HepG2 (cell line): ENCODE results near the gene BMERB1. TPM values are rescaled to one million over a fixed set of nuclear protein-coding genes. Genes with fewer than 3 reads are reported as not detected.

Source experiments
- ATAC-seq: fragments of 200-7000 bp; cut with Tn5 transposase; 3 replicates; pipeline ENCODE4 v1.9.1; 2020; ENCODE audit warnings: mild to moderate bottlenecking, moderate library complexity
- BruUV-seq: library from RNA; stranded (reverse); fragments of 400-500 nt; replicated peaks from 2 replicates; lab custom pipeline; 2021; lab: Mats Ljungman, UMichigan
- CTCF ChIA-PET: fragments of 300-600 bp; formaldehyde crosslinking; extraction: SDS; loops from one replicate; lab custom pipeline; 2021; ENCODE audit warnings: low total read pairs, inconsistent platforms, low intra/inter-chr PET ratio; lab: Yijun Ruan, JAX
- POLR2A ChIA-PET: fragments of 350-600 bp; sonication (Branson Sonifier 250); formaldehyde crosslinking; loops from one replicate; lab custom pipeline; 2020; ENCODE audit warnings: antibody characterized with exemption, inconsistent platforms; lab: Yijun Ruan, JAX
- DNase-seq: peaks from one replicate; pipeline ENCODE4 v3.0.0-alpha.2; 2015; ENCODE audit warnings: low spot score
- FAIRE-seq: peaks from 3 replicates; lab custom pipeline; 2011; peaks lifted over from hg19 to GRCh38; lab: Jason Lieb, UNC
- H2AFZ ChIP-seq: one replicate; pipeline ENCODE4 v1.6.1; 2011; ENCODE audit warnings: low read length, inconsistent platforms
- H3K27ac ChIP-seq: fragments of 300-600 bp; 3 replicates; pipeline ENCODE4 v1.8.0; 2011; ENCODE audit warnings: mixed run types, mild to moderate bottlenecking, mixed read lengths, low read length, inconsistent platforms; ENCODE audit not compliant: insufficient read depth; ENCODE audit errors: extremely low read length
- H3K27me3 ChIP-seq, 2 experiments: fragments of 200-600 bp in 1 of 2; 2 replicates in 1 of 2; 3 replicates in 1 of 2; pipeline versions ENCODE4 v1.6.0 to v1.8.0; 2011; ENCODE audit warnings: low read length in 2 of 2, mild to moderate bottlenecking in 2 of 2, moderate library complexity in 2 of 2, inconsistent platforms in 1 of 2; ENCODE audit not compliant: insufficient read depth in 2 of 2, control insufficient read depth in 1 of 2
- H3K36me3 ChIP-seq, 2 experiments: fragments of 200-600 bp in 1 of 2; replicated peaks in 1 of 2; 2 replicates in 1 of 2; 3 replicates in 1 of 2; pipeline versions ENCODE4 v1.5.1 to v1.8.0; 2011; ENCODE audit warnings: low read length in 2 of 2, inconsistent platforms in 1 of 2; ENCODE audit not compliant: insufficient read depth in 2 of 2, control insufficient read depth in 1 of 2
- H3K4me1 ChIP-seq: 2 replicates; pipeline ENCODE4 v1.5.1; 2012; ENCODE audit warnings: low read length, inconsistent platforms; ENCODE audit not compliant: insufficient read depth
- H3K4me2 ChIP-seq: 2 replicates; pipeline ENCODE4 v1.6.0; 2011; ENCODE audit warnings: low read depth, low read length, inconsistent platforms
- H3K4me3 ChIP-seq, 3 experiments: fragments of 200-600 bp in 1 of 3; sonication (generic), shearing (Covaris generic) in 1 of 3; replicated peaks in 1 of 3; 2 replicates each; pipeline ENCODE4 v1.5.1; 2011 to 2016; ENCODE audit warnings: low read length in 3 of 3, inconsistent platforms in 2 of 3, low read depth in 2 of 3, mild to moderate bottlenecking in 2 of 3, control low read depth in 1 of 3, mixed read lengths in 1 of 3; ENCODE audit not compliant: insufficient read depth in 1 of 3
- H3K79me2 ChIP-seq: one replicate; pipeline ENCODE4 v1.6.1; 2011; ENCODE audit warnings: low read length, inconsistent platforms; ENCODE audit not compliant: insufficient read depth
- H3K9ac ChIP-seq: 2 replicates; pipeline ENCODE4 v1.6.0; 2011; ENCODE audit warnings: mild to moderate bottlenecking, low read depth, low read length, inconsistent platforms; ENCODE audit not compliant: insufficient read depth
- H3K9me3 ChIP-seq: 2 replicates; pipeline ENCODE4 v1.5.1; 2012; ENCODE audit warnings: mild to moderate bottlenecking, low read length
- H4K20me1 ChIP-seq: 2 replicates; pipeline ENCODE4 v1.6.0; 2011; ENCODE audit warnings: inconsistent platforms, mild to moderate bottlenecking, low read length, moderate library complexity; ENCODE audit not compliant: insufficient read depth
- ARID2 ChIP-seq: sonication (generic); formaldehyde crosslinking; IDR thresholded peaks from 2 replicates; pipeline ENCODE4 v1.8.1; 2022; ENCODE audit warnings: mild to moderate bottlenecking, missing genetic modification reagents, borderline replicate concordance
- NCOR1 ChIP-seq: fragments of 200-600 bp; sonication (generic); IDR thresholded peaks from 2 replicates; pipeline ENCODE4 v1.7.0; 2017; ENCODE audit warnings: antibody characterized with exemption, low read length, borderline replicate concordance
- WGBS: methylation state at CpG from one replicate; pipeline ENCODE4 v1.1.6; 2017; ENCODE audit warnings: low lambda C conversion rate; 5-methylcytosine and 5-hydroxymethylcytosine counted together
- in situ Hi-C: cut with HindIII; loops from 2 replicates; pipeline ENCODE4 v1.10.0; 2017; ENCODE audit warnings: low pct_unique_long_range_greater_than_20kb; ENCODE audit not compliant: extremely low pct_ligation_motif_present
- intact Hi-C: fragments of 100-400 bp; cut with micrococcal nuclease; formaldehyde crosslinking; loops from one replicate; pipeline ENCODE4 v1.10.0; 2022; ENCODE audit not compliant: unreplicated experiment
- polyA plus RNA-seq, 8 experiments: library from polyadenylated mRNA; depleted of rRNA in 3 of 8; stranded (reverse) in 7 of 8; unstranded in 1 of 8; fragments of >200 nt; fragmentation: Illumina TruSeq in 4 of 8; extraction: Trizol in 4 of 8; gene quantifications; 2 replicates each; pipeline versions ENCODE4 v1.2.1 to v1.2.3, GENCODE V29; 2011 to 2016; ENCODE audit warnings: low read depth in 4 of 8, missing spikeins in 1 of 8, mixed read lengths in 1 of 8; ENCODE audit not compliant: insufficient read depth in 1 of 8
- total RNA-seq, 5 experiments: library from RNA; depleted of rRNA; stranded (reverse); fragments of >200 nt; fragmentation: Illumina TruSeq; extraction: Trizol; gene quantifications; 2 replicates each; pipeline ENCODE4 v1.2.3, GENCODE V29; 2016; ENCODE audit warnings: low read depth in 1 of 5
- TF ChIP-seq, protein P1 (sequence below): sonication (generic); formaldehyde crosslinking; IDR thresholded peaks from 2 replicates; pipeline ENCODE4 v1.9.0; 2022; ENCODE audit warnings: missing genetic modification reagents, mild to moderate bottlenecking, borderline replicate concordance
- TF ChIP-seq, protein P2 (sequence below): IDR thresholded peaks from 2 replicates; pipeline ENCODE4 v1.6.1; 2016; ENCODE audit warnings: missing compliant biosample characterization, missing genetic modification reagents, borderline replicate concordance

The BMERB1 gene
- total and polyA plus RNA-seq, 2 of the 13 experiments (the other 11 are each of a cell fraction or from before 2014, with no cell fraction given): 1.4 TPM

DNA sequence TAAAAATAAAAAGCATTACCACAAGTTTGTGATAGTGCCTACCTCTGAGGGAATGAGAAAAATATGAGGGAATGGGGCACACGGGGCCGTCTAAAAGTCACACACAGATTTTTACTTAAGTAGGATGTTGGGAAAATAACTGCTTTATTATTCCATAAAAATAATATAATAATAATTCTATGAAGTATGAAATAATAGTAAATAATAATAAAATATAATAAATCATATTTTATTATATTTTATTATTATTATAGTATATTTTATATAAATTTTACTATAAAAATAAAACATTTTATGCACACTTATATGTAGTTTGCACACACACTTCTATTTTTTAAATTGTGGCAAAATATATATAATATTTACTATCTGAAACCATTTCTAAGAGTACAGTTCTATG is 92.3 kb downstream of the BMERB1 start (continued):
- TF ChIP-seq ARID2 (CRISPR knock-in tag): no peak
- TF ChIP-seq, protein P1, sequence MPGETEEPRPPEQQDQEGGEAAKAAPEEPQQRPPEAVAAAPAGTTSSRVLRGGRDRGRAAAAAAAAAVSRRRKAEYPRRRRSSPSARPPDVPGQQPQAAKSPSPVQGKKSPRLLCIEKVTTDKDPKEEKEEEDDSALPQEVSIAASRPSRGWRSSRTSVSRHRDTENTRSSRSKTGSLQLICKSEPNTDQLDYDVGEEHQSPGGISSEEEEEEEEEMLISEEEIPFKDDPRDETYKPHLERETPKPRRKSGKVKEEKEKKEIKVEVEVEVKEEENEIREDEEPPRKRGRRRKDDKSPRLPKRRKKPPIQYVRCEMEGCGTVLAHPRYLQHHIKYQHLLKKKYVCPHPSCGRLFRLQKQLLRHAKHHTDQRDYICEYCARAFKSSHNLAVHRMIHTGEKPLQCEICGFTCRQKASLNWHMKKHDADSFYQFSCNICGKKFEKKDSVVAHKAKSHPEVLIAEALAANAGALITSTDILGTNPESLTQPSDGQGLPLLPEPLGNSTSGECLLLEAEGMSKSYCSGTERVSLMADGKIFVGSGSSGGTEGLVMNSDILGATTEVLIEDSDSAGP (CRISPR knock-in tag): no peak

DNA sequence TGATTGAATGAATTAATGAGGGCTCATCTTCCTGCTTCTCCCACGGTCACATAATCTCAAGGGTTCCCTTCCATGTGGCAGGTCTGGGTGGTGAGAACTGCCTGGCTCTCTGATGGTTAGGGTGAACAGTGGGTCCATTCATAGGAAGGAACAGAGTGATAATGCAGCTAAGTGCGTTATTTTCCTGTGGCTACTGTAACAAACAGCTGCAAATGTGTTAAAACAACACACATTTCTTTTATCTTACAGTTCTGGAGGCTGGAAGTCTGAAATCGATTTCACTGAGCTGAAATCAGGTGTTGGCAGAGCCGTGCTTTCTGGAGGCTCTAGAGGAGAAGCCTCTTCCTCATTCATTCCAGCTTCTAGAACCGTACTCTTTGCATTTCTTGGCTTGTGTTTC is 95.3 kb downstream of the BMERB1 start:
- no peaks in the 10 kb centered on the region for H4K20me1 ChIP-seq
- no peaks in the 10 kb centered on the region for H3K79me2 ChIP-seq
- WGBS: 44% methylated on average over 5 of the region's 5 CpGs
- intact Hi-C loops: no loop called here
- no TSS peak for BruUV-seq
- H3K9ac ChIP-seq: no peak overlapping the region
- H3K4me3 ChIP-seq: no peak overlapping the region
- no peaks in the 10 kb centered on the region for H3K4me1 ChIP-seq
- no peak overlapping the region for H3K27ac ChIP-seq
- no peak for FAIRE-seq
- no peak for TF ChIP-seq NCOR1
- TF ChIP-seq, protein P2, sequence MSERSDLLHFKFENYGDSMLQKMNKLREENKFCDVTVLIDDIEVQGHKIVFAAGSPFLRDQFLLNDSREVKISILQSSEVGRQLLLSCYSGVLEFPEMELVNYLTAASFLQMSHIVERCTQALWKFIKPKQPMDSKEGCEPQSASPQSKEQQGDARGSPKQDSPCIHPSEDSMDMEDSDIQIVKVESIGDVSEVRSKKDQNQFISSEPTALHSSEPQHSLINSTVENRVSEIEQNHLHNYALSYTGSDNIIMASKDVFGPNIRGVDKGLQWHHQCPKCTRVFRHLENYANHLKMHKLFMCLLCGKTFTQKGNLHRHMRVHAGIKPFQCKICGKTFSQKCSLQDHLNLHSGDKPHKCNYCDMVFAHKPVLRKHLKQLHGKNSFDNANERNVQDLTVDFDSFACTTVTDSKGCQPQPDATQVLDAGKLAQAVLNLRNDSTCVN: peak; percentile 87; the same call in 1 of the 2 replicates
- no peaks in the 10 kb centered on the region for H3K27me3 ChIP-seq
- H3K4me2 ChIP-seq: no peak overlapping the region
- no peak for DNase-seq
- H3K36me3 ChIP-seq: no peaks in the 10 kb centered on the region
- peak; percentile 48; the same call in 2 of the 3 replicates for ATAC-seq
- POLR2A ChIA-PET: no interaction called here
- in situ Hi-C loops: no loop called here
- no peak overlapping the region for H2AFZ ChIP-seq
- CTCF ChIA-PET: no interaction called here
- no peaks in the 10 kb centered on the region for H3K9me3 ChIP-seq
